GM21528 (cell line): ENCODE results near the gene DNAJB13.
"Not testable (repeated sequence)": the region's sequence is repeated elsewhere in the genome, so short reads cannot be mapped to it uniquely, and the experiment has no call there.

ENCODE experiments used
- ATAC-seq: cut with Tn5 transposase; IDR thresholded peaks from one replicate; pipeline ENCODE4 v1.9.1; 2021; ENCODE audit warnings: mild to moderate bottlenecking, moderate library complexity; ENCODE audit not compliant: unreplicated experiment, low FRiP score

Gene DNAJB13, protein sequence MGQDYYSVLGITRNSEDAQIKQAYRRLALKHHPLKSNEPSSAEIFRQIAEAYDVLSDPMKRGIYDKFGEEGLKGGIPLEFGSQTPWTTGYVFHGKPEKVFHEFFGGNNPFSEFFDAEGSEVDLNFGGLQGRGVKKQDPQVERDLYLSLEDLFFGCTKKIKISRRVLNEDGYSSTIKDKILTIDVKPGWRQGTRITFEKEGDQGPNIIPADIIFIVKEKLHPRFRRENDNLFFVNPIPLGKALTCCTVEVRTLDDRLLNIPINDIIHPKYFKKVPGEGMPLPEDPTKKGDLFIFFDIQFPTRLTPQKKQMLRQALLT

DNA sequence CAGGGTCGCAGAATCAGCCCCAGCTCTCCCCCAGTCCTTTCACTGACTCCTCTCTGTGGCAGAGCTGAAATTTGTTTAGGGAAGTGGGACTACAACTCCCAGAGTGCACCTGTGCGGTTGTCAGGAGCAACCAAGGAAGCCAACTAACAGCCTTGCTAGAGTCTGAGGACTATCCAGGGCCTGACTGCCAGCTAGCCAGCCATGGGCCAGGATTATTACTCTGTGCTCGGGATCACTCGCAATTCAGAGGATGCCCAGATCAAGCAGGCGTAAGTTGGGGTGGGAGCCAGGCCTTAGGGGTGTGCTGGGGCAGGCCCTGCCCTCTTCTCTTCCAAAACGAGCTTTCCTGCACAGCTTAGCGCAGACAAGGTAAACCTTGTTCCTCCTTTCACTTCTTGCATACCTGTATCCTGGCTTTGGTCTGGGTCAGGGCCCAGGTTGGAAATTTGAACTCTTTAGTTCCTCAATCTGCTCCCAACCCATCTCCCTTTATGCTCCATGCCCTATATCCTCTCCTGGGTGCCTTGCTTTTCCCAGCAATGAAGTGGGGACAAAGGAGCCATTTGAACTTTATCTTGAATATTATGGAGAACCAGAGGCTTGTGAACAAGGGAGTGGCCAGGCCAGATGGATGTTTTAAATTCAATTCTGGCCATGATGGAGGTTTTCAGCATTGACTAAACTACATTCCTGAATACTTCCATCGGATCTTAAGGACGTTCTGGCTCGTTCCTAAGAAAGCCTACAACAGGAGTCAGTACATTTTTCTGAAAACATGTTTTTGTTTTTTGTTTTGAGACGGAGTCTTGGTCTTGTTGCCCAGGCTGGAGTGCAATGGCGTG is at the start of gene DNAJB13:
Gene DNAJB13 (plus strand): TSS at position 158 of the 842 bp plus-strand sequence. CDS start 44 bp downstream, at position 202.
- ATAC-seq, result no peak

DNA sequence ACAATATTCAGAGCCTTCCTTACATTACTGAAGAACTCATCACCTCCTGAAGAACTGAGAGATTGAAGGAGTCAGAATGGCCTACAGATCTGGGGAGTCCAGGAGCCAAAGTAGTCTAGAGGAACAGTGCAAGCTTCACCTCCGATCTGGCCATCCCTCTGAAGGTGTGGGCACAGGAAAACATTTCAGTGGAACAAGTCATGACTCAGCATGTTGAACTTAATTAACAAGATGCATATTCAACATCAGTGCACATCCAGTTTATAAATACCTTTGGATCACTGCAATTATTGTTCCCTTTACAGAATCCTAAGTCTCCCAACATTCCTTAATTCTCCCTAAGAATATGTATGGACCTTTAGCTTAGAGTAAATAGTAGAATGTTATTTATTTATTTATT is 48.5 kb upstream of the DNAJB13 start:
- ATAC-seq, result no peak

DNA sequence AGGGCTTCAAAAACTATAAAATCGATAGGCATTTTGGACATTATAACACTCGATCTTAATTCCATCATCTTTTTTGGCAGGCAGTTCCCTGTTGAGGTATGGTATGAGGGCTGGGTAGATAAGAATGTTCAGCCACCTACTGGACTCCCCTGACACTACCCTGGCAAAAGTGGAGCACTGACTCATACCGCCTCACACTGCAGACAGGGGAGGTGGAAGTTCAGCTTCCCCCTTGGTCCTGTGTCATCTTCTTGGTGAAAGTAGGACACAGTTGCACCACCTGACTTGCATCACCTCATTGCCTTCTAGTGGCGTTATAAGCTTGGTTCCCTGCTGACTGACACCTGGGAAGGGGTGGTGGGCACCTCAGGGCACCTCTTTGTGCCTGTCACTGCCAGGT is 43.6 kb upstream of the DNAJB13 start:
- ATAC-seq, result no peak

DNA sequence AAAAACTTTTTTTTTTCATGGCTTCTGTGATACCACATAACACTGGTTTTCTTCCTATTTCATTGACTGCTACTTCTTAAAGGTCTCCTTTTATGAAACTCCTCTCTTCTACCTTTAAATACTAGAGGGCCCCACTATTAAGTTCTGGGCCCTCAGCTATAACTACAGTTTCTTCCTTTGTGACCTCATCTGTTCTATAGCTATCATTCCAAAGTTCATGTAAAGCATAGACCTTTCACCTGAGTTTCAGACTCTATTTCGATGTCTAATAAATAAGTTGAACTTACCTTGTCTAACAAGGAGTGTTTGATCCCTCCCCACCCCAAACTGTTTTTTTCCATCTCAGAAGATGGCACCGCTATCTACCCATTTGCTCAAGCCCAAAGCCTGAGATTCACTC is 38.8 kb upstream of the DNAJB13 start:
- ATAC-seq, result no peak

DNA sequence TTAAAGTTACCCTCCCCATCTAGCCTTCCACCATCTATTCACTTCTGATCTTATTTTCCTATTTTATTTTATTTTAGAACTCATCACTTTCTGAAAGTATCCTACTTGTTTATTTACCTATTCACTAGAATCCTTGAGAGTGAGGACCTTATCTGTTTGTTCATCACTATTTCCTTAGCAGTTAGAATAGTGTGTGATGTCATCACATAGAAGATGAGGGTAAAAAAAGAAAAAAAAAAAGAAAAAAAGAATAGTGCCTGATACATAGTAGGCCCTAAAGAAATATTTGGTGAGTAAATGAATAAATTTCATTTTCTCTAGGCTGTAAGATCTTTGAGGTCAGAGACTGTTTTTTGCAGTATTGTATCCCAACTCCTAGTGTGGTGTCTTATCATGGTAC is 37.4 kb upstream of the DNAJB13 start:
- ATAC-seq, result no peak

DNA sequence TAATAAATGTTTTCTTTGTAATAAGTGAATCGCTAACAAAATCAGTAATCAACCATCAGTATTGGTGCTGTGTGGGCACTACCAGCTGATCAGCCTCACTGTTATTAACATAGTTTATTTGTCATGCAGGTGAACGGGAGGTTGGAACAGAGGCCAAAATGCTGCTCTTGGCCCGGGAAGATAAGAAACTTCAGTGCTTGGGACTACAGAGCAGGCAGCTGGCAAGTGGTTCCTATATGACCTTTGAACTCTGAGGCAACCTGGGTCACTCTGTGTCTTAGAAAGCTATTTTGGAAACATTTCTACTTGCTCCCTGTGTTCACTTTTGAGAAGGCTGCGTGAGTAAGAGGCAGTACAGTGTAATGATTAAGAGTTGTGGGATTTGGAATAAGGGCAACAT is 36.5 kb upstream of the DNAJB13 start:
- ATAC-seq, result no peak

DNA sequence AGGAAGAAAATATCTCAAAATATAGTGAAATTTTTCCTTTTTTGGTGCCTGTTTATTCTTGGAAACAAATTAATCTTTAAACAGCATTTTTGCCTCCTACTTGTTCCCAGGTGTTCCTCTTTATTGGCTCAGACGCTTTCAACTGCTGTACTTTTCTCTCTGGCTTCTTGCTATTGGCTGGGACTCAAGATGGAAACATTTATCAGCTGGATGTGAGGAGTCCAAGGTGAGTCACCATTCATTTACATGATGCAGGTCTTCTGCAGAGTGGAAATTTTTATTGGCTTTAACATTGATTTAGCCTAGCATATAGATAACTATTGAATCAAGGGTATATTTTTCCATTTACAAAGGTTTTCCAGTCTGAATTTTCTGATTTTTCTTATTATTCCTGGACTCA is 34.4 kb upstream of the DNAJB13 start:
- ATAC-seq, result no peak

DNA sequence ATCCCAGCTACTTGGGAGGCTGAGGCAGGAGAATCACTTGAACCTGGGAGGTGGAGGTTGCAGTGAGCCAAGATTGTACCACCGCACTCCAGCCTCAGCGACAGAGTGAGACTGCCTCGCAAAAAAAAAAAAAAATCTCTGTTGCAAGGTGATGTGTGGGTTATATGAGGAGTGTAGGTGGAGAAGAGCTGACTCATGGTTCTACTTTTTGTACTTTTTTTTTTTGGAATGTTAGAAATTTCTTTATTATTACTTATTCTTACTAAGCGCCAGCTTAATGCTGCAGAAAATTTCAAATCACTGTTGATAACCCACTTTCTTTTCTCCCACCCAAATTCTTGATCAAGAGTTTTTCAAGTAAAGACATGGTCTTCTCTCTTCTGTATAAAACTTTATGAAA is 29.6 kb upstream of the DNAJB13 start:
- no peak for ATAC-seq

DNA sequence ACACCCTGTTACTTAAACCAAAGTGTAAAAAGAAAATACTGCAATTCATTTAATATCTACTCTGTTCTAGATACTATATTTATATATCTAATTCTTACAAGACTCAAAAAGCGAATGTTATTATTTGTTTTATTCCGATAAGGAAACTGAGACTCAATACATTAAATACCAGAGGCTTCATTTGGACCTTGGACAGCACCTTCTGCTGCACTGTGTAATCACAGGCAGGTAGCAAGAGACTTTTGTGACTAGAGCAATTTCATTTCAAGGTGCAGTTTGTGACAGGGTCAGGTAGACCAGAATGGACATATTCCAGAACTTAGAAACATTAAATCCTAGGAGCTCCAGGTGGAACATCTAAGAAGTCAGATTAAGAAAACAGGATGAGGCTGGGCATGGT is 21.4 kb upstream of the DNAJB13 start:
- ATAC-seq, result no peak

DNA sequence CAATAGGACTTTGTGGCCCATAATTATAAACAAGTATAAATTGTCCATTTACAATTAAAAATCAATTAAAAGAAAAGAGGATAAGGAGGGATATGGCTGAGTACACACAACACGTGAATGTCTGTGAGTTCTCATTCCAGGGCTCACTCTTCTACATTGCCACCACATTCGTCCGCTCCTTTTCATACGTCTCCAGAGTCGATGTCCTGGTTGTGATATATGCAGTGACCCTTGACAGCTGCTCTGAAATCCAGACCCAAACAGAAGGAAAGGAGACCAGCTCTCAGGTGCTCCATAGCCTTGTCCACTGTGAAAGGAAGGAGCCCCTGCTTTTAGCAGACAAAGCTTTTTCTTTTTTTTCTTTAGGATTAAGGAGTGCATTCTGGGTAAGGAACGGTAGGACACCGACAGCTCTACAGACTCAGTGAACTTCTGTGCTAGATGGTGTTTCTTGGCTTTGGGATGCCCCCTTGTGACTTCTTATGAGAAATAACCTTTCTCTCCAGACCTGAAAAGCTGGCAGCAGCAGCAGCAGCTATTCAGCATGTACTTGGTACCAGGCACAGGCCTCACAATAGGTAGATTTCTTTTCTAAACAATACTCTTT is 19.7 kb upstream of the DNAJB13 start:
- no peak for ATAC-seq

DNA sequence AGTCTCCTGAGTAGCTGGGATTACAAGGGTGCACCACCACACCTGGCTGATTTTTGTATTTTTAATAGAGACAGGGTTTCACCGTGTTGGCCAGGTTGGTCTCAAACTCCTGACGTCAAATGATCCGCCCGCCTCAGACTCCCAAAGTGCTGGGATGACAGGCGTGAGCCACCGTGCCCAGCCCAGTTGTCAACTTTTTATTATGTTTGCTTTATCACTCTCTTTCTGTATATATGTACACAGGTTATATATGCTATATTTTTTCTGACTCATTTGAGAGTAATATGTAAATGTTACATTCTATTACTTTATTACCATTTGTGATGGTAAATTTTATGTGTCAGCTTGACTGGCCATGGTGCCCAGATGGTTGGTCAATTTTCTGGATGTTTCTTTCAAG is 18.9 kb upstream of the DNAJB13 start:
- no peak for ATAC-seq

DNA sequence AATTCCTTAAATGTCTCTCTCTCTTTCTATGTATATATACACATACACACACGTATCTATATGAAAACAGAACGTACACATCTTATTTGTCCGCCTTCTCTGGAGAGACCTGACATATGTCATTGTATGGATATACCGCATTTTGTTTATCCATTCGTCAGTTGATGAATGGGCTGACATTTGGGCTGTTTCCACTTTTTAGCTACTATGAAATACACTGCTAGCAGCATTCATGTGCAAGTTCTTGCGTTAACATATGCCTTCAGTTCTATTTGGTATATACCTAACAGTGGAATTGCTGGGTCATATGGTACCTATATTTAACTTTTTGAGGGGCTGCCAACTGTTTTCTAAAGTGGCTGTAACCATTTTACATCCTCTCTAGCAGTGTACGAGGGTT is 18.0 kb upstream of the DNAJB13 start:
- no peak for ATAC-seq

DNA sequence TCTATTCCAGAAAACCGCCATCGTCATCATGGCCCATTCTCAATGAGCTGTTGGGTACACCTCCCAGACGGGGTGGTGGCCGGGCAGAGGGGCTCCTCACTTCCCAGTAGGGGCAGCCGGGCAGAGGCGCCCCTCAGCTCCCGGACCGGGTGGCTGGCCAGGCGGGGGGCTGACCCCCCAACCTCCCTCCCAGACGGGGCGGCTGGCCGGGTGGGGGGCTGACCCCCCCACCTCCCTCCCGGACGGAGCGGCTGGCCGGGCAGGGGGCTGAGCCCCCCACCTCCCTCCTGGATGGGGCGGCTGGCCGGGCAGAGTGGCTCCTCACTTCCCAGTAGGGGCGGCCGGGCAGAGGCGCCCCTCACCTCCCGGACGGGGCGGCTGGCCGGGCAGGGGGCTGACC is 14.8 kb upstream of the DNAJB13 start:
- not testable (repeated sequence) for ATAC-seq

DNA sequence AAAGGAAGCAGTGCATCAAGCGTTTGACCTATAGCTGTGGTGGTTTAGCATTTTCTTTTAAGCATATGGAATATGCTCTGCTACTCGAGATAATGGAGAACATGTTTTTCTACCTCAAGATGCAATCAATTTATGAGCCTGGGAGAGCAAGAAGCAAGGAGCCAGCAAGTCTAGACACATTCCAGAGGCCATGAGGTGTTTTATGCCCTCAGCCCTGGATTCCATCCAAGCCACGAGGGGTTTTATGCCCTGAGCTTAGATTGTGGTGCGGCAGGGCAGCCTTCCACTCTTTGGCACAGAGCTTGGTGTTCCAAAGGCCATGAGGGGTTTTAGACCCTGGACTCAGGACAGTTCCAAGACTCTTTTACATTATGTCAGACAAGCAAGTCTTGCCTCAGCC is 11.7 kb upstream of the DNAJB13 start:
- no peak for ATAC-seq

DNA sequence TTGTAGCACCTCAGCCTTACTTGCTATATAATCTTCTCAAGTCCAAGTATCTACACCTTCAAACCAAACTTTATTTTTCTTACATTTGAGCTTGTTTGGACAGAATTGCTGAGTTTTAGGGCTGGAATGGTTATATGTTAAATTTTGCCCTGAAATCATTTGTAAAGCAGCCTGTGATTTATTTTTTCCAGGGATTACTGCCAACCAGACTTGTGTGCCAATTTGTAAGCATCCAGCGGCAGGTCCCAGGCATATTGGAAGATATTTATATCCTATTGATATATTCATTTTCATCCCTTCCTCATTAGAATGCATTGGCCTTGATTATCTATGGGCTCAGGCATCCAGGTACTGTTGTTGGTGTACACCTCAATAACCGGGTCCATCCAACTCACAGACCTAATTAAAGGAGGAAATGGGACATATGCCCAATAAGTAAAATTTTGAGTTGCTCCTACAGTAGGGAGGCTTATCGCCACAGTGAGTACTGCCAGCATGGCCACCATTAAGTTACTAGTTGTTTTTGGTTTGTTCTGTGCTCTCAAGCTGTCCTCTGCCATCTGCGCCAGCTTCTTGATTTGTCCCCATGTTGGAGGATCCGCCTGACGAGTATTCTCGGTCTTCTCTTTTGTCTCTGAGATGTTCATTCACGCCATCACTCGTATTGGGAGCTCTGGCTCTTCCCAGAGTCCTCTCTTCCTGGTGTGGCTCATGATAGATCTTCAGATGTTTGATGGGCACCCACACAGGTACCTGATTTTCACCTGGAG is 9.8 kb upstream of the DNAJB13 start:
- ATAC-seq, result no peak

DNA sequence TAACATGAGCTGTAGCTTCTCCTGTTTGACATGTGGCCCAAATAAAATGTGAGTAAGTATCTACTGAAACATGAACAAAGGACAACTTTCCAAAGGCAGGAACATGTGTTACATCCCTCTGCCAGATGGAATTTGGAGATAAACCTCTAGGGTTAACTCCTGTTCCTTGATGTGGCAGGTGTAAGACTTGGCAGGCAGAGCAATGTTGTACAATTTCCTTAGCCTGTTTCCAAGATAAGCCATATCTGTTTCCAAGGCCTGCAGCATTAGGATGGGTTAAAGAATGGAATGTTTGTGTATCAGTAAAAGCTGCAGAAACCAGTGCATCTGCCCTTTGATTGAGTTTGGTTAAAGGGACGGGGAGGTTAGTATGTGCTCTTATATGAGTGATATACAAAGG is 8.8 kb upstream of the DNAJB13 start:
- no peak for ATAC-seq

DNA sequence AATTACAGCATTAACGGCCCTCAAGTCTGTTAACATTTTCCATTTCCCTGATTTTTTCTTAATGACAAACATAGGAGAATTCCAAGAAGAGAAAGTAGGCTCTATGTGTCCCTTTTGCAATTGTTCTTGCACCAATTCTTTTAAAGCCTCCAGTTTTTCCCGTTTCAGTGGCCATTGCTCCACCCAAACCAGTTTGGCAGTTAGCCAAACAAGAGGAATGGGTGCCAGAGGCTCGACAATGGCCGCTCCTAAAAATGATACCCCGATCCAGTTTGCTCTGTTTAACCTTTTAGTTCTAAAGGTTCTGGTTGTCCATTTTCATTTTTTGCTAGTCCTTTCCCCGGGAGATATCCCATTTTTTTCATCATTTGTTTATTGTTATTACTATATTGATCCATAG is 6.7 kb upstream of the DNAJB13 start:
- ATAC-seq, result no peak

DNA sequence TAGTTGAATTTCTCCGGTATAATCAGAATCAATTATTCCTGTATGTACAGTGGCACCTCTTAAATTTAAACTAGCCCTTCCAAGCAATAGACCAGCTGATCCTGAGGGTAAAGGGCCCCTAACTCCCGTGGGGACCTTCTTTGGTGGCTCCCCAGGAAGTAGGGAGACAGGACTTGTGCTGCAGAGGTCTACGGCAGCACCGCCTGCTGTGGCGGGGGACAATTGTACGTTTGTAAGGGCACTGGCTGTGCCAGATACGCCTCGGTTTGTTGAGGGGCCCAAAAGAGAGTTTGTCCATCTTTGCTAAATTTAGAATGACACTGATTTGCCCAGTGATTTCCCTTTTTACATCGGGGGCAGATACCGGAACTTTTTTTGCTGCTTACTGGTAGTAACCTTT is 5.9 kb upstream of the DNAJB13 start:
- no peak for ATAC-seq

DNA sequence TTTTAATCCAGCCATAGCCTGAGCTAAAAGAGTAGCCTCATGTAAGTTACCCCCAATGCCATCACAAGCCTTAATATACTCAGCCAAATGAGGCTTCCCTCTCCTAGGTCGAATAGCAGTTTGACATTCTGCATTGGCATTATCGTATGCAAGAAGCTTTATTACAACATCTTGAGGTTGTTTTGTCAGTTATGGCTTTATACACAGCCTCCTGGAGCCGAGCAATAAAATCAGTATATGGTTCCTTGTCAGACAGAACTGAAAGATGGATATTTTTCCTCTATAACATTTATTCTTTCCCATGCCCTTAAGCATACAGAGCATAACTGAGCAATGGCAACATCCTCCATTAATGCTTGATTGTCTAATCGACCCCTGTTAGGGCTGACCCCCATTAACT is 5.4 kb upstream of the DNAJB13 start:
- no peak for ATAC-seq

DNA sequence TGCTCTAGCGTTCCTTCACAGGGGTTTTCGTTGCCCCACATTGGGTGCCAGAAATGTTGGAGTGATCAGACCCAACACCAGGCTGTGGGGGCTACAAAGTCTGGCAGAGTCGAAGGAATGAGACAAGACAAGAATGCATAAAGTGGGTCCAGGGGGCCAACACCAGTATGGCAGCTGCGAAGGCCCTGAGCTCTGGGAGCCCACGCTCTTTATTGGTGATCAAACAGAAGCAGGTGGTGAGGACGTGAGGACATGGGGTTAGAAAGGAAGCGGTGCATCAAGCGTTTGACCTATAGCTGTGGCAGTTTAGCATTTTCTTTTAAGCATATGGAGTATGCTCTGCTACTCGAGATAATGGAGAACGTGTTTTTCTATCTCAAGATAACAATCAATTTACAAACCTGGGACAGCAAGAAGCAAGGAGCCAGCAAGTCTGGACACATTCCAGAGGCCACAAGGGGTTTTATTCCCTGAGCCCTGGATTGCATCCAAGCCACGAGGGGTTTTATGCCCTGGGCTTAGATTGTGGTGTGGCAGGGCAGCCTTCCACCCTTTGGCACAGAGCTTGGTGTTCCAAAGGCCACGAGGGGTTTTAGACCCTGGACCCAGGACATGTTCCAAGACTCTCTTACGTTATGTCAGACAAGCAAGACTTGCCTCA is 3.9 kb upstream of the DNAJB13 start:
- ATAC-seq, result no peak
